Measurements from ENCODE around the gene UBL4A. TPM values are rescaled to one million over a fixed set of nuclear protein-coding genes. Genes with fewer than 3 reads are reported as not detected.

The UBL4A gene
- total RNA-seq, 1 donor: 31.5 TPM

GRCh38 chrX:154443992-154444754 is 42.2 kb downstream of the UBL4A start, which contains the start of gene FAM50A:
FAM50A (plus strand) TSS chrX:154444141; CDS start chrX:154444236, 95 bp downstream.
- DNase-seq (ENCODE audit: insufficient read length, low spot score, missing footprints): peak; percentile 99
- H4K20me1 ChIP-seq (ENCODE audit: insufficient read depth, low read length): peaks cover 28% of the 10 kb centered on the region
- no peaks in the 10 kb centered on the region for H3K27me3 ChIP-seq (ENCODE audit: insufficient read depth, low read length)
- peak within 1 kb of the TSS; percentile 66 for H3K27ac ChIP-seq (ENCODE audit: low read depth, low read length)
- peak within 1 kb of the TSS; percentile 22 for H2AFZ ChIP-seq (ENCODE audit: low read length)
- peaks cover 62% of the 10 kb centered on the region for H3K79me2 ChIP-seq (ENCODE audit: insufficient read depth, low read length)
- TF ChIP-seq CTCF (IDR thresholded peaks at IDR 0.05; ENCODE audit: extremely low read depth, low read depth, low read length): no peak
- peak within 1 kb of the TSS; percentile 76 for H3K4me2 ChIP-seq (ENCODE audit: insufficient read depth, low read length)
- peaks cover 10% of the 10 kb centered on the region for H3K4me1 ChIP-seq (ENCODE audit: insufficient read depth, low read length)
- no peaks in the 10 kb centered on the region for H3K9me3 ChIP-seq (ENCODE audit: low read depth, low read length)
- peaks cover 50% of the 10 kb centered on the region for H3K36me3 ChIP-seq (ENCODE audit: insufficient read depth, low read length)
- peak within 1 kb of the TSS; percentile 76 for H3K4me3 ChIP-seq (ENCODE audit: insufficient read depth, low read length)

GRCh38 chrX:154443479-154443910 is 42.9 kb downstream of the UBL4A start:
- peak overlapping the region; percentile 76 for H3K4me3 ChIP-seq (ENCODE audit: insufficient read depth, low read length)
- H3K36me3 ChIP-seq (ENCODE audit: insufficient read depth, low read length): peaks cover 43% of the 10 kb centered on the region
- no peak overlapping the region for H2AFZ ChIP-seq (ENCODE audit: low read length)
- H3K4me2 ChIP-seq (ENCODE audit: insufficient read depth, low read length): peak overlapping the region; percentile 37
- no peaks in the 10 kb centered on the region for H3K27me3 ChIP-seq (ENCODE audit: insufficient read depth, low read length)
- DNase-seq (ENCODE audit: insufficient read length, low spot score, missing footprints): peak; percentile 86
- peaks cover 69% of the 10 kb centered on the region for H3K79me2 ChIP-seq (ENCODE audit: insufficient read depth, low read length)
- no peaks in the 10 kb centered on the region for H3K9me3 ChIP-seq (ENCODE audit: low read depth, low read length)
- H3K27ac ChIP-seq (ENCODE audit: low read depth, low read length): peak overlapping the region; percentile 42
- peaks cover 34% of the 10 kb centered on the region for H4K20me1 ChIP-seq (ENCODE audit: insufficient read depth, low read length)
- peaks cover 15% of the 10 kb centered on the region for H3K4me1 ChIP-seq (ENCODE audit: insufficient read depth, low read length)
- TF ChIP-seq CTCF (IDR thresholded peaks at IDR 0.05; ENCODE audit: extremely low read depth, low read depth, low read length): no peak

GRCh38 chrX:154441984-154442707 is 44.3 kb downstream of the UBL4A start:
- Histone ChIP-seq H3K4me2 (ENCODE audit: insufficient read depth, low read length) (no peak overlapping the region), H3K9me3 (ENCODE audit: low read depth, low read length) (no peaks in the 10 kb centered on the region), H2AFZ (ENCODE audit: low read length) (no peak overlapping the region), H3K4me1 (ENCODE audit: insufficient read depth, low read length) (peaks cover 19% of the 10 kb centered on the region), H3K27me3 (ENCODE audit: insufficient read depth, low read length) (no peaks in the 10 kb centered on the region), H3K27ac (ENCODE audit: low read depth, low read length) (no peak overlapping the region), H3K4me3 (ENCODE audit: insufficient read depth, low read length) (no peak overlapping the region), H4K20me1 (ENCODE audit: insufficient read depth, low read length) (peaks cover 43% of the 10 kb centered on the region), H3K36me3 (ENCODE audit: insufficient read depth, low read length) (peaks cover 36% of the 10 kb centered on the region), H3K79me2 (ENCODE audit: insufficient read depth, low read length) (peaks cover 70% of the 10 kb centered on the region)
- DNase-seq (ENCODE audit: insufficient read length, low spot score, missing footprints): peak; percentile 78
- no peak for TF ChIP-seq CTCF (IDR thresholded peaks at IDR 0.05; ENCODE audit: extremely low read depth, low read depth, low read length)

GRCh38 chrX:154441564-154441963 is 44.9 kb downstream of the UBL4A start:
- H3K36me3 ChIP-seq (ENCODE audit: insufficient read depth, low read length): peaks cover 32% of the 10 kb centered on the region
- no peak for DNase-seq (ENCODE audit: insufficient read length, low spot score, missing footprints)
- no peak overlapping the region for H3K4me2 ChIP-seq (ENCODE audit: insufficient read depth, low read length)
- no peak overlapping the region for H3K27ac ChIP-seq (ENCODE audit: low read depth, low read length)
- TF ChIP-seq CTCF (IDR thresholded peaks at IDR 0.05; ENCODE audit: extremely low read depth, low read depth, low read length): no peak
- H3K79me2 ChIP-seq (ENCODE audit: insufficient read depth, low read length): peaks cover 66% of the 10 kb centered on the region
- H3K9me3 ChIP-seq (ENCODE audit: low read depth, low read length): no peaks in the 10 kb centered on the region
- no peaks in the 10 kb centered on the region for H3K27me3 ChIP-seq (ENCODE audit: insufficient read depth, low read length)
- H3K4me3 ChIP-seq (ENCODE audit: insufficient read depth, low read length): no peak overlapping the region
- H2AFZ ChIP-seq (ENCODE audit: low read length): no peak overlapping the region
- H4K20me1 ChIP-seq (ENCODE audit: insufficient read depth, low read length): peaks cover 39% of the 10 kb centered on the region
- peaks cover 19% of the 10 kb centered on the region for H3K4me1 ChIP-seq (ENCODE audit: insufficient read depth, low read length)
